CD4-positive, alpha-beta T cell (primary cell): ENCODE data around the gene NCDN. TPM values are rescaled to one million over a fixed set of nuclear protein-coding genes. Genes with fewer than 3 reads are reported as not detected.

Experiments used
- ATAC-seq: fragments of 200-7000 bp; cut with Tn5 transposase; one replicate; pipeline ENCODE4 v1.10.0; 2022; ENCODE audit warnings: mild to moderate bottlenecking; ENCODE audit not compliant: poor library complexity
- CTCF ChIA-PET: fragments of 350-600 bp; sonication (Branson Sonifier 250); formaldehyde crosslinking; loops from one replicate; lab custom pipeline; 2021; ENCODE audit warnings: antibody characterized with exemption, inconsistent platforms; lab: Charles Lee
- POLR2A ChIA-PET: fragments of 350-600 bp; sonication (Branson Sonifier 250); formaldehyde crosslinking; loops from one replicate; lab custom pipeline; 2021; ENCODE audit warnings: antibody characterized with exemption, inconsistent platforms; lab: Charles Lee
- DNase-seq, 14 experiments: peaks; one replicate each; pipeline ENCODE4 v3.0.0-alpha.2; 2013 to 2020; ENCODE audit warnings: mixed read lengths in 2 of 14
- H3K27ac ChIP-seq, 2 donors: one replicate each; pipeline versions ENCODE4 v1.5.1 to v1.7.0; 2013; ENCODE audit warnings: low read length in 2 of 2, low read depth in 1 of 2, mild to moderate bottlenecking in 1 of 2
- H3K27me3 ChIP-seq, 2 experiments: 1 replicate in 1 of 2; 2 replicates in 1 of 2; pipeline versions ENCODE4 v1.6.1 to v1.7.0; 2013; ENCODE audit warnings: low read length in 2 of 2, control low read depth in 1 of 2, mild to moderate bottlenecking in 1 of 2, moderate library complexity in 1 of 2; ENCODE audit not compliant: insufficient read depth in 2 of 2, control insufficient read depth in 1 of 2
- H3K36me3 ChIP-seq: one replicate; pipeline ENCODE4 v1.6.1; 2013; ENCODE audit warnings: low read length, control low read depth; ENCODE audit not compliant: insufficient read depth
- H3K4me1 ChIP-seq: one replicate; pipeline ENCODE4 v1.6.1; 2013; ENCODE audit warnings: low read length, control low read depth; ENCODE audit not compliant: insufficient read depth
- H3K4me3 ChIP-seq: one replicate; pipeline ENCODE4 v1.5.1; 2013; ENCODE audit warnings: mild to moderate bottlenecking, low read length, moderate library complexity
- H3K9me3 ChIP-seq, 2 experiments: 1 replicate in 1 of 2; 2 replicates in 1 of 2; pipeline versions ENCODE4 v1.6.1 to v1.7.0; 2013; ENCODE audit warnings: low read length in 2 of 2, mild to moderate bottlenecking in 2 of 2, control low read depth in 1 of 2, moderate library complexity in 1 of 2; ENCODE audit not compliant: control insufficient read depth in 1 of 2, insufficient read depth in 1 of 2
- H3K27ac Mint-ChIP-seq: one replicate; pipeline ENCODE4 v1.8.0; 2020; ENCODE audit warnings: mixed read lengths
- H3K27me3 Mint-ChIP-seq: one replicate; pipeline ENCODE4 v1.8.0; 2021; ENCODE audit warnings: mixed read lengths
- H3K36me3 Mint-ChIP-seq: one replicate; pipeline ENCODE4 v1.8.0; 2021; ENCODE audit warnings: low read depth, mixed read lengths
- H3K4me1 Mint-ChIP-seq: one replicate; pipeline ENCODE4 v1.8.0; 2021; ENCODE audit warnings: low read depth, mixed read lengths
- H3K4me3 Mint-ChIP-seq: one replicate; pipeline ENCODE4 v1.8.0; 2020; ENCODE audit warnings: mild to moderate bottlenecking, mixed read lengths
- H3K9me3 Mint-ChIP-seq: one replicate; pipeline ENCODE4 v1.8.0; 2020; ENCODE audit warnings: mixed read lengths
- intact Hi-C, 2 experiments: fragments of 100-400 bp; cut with DNase I in 1 of 2; cut with micrococcal nuclease in 1 of 2; formaldehyde crosslinking; loops; one replicate each; pipeline versions ENCODE4 v1.15.1 to v1.9.0; 2023 to 2025; cut with DNase I, micrococcal nuclease
- total RNA-seq, 174 experiments: library from RNA in 2 of 174; stranded (reverse) in 2 of 174; gene quantifications; one replicate each; pipeline ENCODE4 v1.2.3 and lab custom pipeline; 2021 to 2026
- TF ChIP-seq, protein P1 (sequence below): fragments of 200-600 bp; IDR thresholded peaks from one replicate; pipeline ENCODE4 v1.8.0; 2022; ENCODE audit warnings: antibody characterized with exemption, mild to moderate bottlenecking

The NCDN gene
- total RNA-seq, 2 experiments from 2014 or later, result 12.8 to 14.2 TPM

DNA sequence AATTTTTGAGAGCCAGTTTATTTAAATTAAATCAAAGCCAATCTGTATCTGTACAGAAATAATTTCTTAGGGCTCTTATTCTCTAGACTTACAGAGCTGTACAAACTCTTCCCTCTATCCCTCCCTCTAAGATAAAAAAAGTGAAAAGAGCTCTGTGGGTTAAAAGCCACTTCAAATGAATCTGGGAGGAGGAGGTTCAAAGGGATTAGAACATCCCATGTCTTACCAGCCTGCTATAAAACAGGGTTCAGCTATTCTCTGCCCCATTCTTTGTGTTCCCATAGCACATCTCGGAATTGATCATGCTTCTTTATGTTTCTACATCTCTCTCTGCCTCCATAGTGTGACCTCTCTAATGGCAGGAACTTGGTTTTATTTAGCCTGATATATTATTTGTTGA lies 19.8 kb upstream of the NCDN start:
- DNase-seq (peak in 1 of 14 experiments; percentile 17), ATAC-seq (no peak)
- POLR2A ChIA-PET, result interaction anchor here (0.8 to 4.0 kb wide), 7 partner anchors 19 to 231 kb away, joined by 3 to 53 read pairs (median 4); partner anchors contain the start of genes KIAA0319L and NCDN
- H3K36me3 ChIP-seq, result peaks cover 9% of the 10 kb centered on the region
- peaks cover 33% of the 10 kb centered on the region for H3K36me3 Mint-ChIP-seq
- CTCF ChIA-PET, result interaction anchor here (0.7 to 2.3 kb wide), 5 partner anchors 12 to 87 kb away, joined by 3 to 15 read pairs (median 6); no protein-coding TSS in a partner anchor
- peaks cover 45% of the 10 kb centered on the region for H3K4me1 ChIP-seq
- H3K4me3 Mint-ChIP-seq, result peak overlapping the region; percentile 37
- TF ChIP-seq, protein P1, sequence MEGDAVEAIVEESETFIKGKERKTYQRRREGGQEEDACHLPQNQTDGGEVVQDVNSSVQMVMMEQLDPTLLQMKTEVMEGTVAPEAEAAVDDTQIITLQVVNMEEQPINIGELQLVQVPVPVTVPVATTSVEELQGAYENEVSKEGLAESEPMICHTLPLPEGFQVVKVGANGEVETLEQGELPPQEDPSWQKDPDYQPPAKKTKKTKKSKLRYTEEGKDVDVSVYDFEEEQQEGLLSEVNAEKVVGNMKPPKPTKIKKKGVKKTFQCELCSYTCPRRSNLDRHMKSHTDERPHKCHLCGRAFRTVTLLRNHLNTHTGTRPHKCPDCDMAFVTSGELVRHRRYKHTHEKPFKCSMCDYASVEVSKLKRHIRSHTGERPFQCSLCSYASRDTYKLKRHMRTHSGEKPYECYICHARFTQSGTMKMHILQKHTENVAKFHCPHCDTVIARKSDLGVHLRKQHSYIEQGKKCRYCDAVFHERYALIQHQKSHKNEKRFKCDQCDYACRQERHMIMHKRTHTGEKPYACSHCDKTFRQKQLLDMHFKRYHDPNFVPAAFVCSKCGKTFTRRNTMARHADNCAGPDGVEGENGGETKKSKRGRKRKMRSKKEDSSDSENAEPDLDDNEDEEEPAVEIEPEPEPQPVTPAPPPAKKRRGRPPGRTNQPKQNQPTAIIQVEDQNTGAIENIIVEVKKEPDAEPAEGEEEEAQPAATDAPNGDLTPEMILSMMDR, result no peak
- H3K4me3 ChIP-seq, result no peak overlapping the region
- intact Hi-C loops, result no loop called here
- no peaks in the 10 kb centered on the region for H3K9me3 ChIP-seq
- no peaks in the 10 kb centered on the region for H3K27me3 ChIP-seq
- no peaks in the 10 kb centered on the region for H3K9me3 Mint-ChIP-seq
- H3K4me1 Mint-ChIP-seq, result peaks cover 90% of the 10 kb centered on the region
- no peaks in the 10 kb centered on the region for H3K27me3 Mint-ChIP-seq
- peak overlapping the region; percentile 59 to 64 for H3K27ac ChIP-seq
- H3K27ac Mint-ChIP-seq, result peak overlapping the region; percentile 97

GRCh38 chr1:35539073-35539823 lies 18.4 kb upstream of the NCDN start:
- intact Hi-C loops, result loop anchor here in 1 of 2 experiments (1.0 kb wide), 1 partner anchor 32 kb away; no protein-coding TSS in a partner anchor
- Mint-ChIP-seq H3K27ac (peak overlapping the region; percentile 97), H3K4me3 (peak overlapping the region; percentile 87), H3K27me3 (no peaks in the 10 kb centered on the region), H3K36me3 (peaks cover 31% of the 10 kb centered on the region), H3K9me3 (no peaks in the 10 kb centered on the region), H3K4me1 (peaks cover 89% of the 10 kb centered on the region)
- H3K27me3 ChIP-seq, result no peaks in the 10 kb centered on the region
- ChIA-PET POLR2A (interaction anchor here (0.8 to 4.0 kb wide), 9 partner anchors 16 to 392 kb away, joined by 3 to 53 read pairs (median 5); partner anchors contain the start of genes AGO3, KIAA0319L and NCDN), CTCF (interaction anchor here (1.0 to 2.3 kb wide), 4 partner anchors 25 to 88 kb away, joined by 3 to 10 read pairs (median 6); no protein-coding TSS in a partner anchor)
- H3K4me3 ChIP-seq, result peak overlapping the region; percentile 9
- peaks cover 6% of the 10 kb centered on the region for H3K36me3 ChIP-seq
- TF ChIP-seq, protein P1, result no peak
- peak overlapping the region; percentile 59 to 64 for H3K27ac ChIP-seq
- H3K9me3 ChIP-seq, result no peaks in the 10 kb centered on the region
- peaks cover 45% of the 10 kb centered on the region for H3K4me1 ChIP-seq
- peak; percentile 91 for ATAC-seq
- peak in 11 of 14 experiments; percentile 20 to 83 (median 45) for DNase-seq

GRCh38 chr1:35539824-35540261 lies 17.8 kb upstream of the NCDN start:
- Mint-ChIP-seq H3K4me1 (peaks cover 93% of the 10 kb centered on the region), H3K4me3 (peak overlapping the region; percentile 87), H3K36me3 (peaks cover 32% of the 10 kb centered on the region), H3K27ac (peak overlapping the region; percentile 97), H3K27me3 (no peaks in the 10 kb centered on the region), H3K9me3 (no peaks in the 10 kb centered on the region)
- Histone ChIP-seq H3K27me3 (no peaks in the 10 kb centered on the region), H3K4me1 (peaks cover 48% of the 10 kb centered on the region), H3K36me3 (peaks cover 9% of the 10 kb centered on the region), H3K27ac (peak overlapping the region; percentile 59 to 64), H3K4me3 (no peak overlapping the region), H3K9me3 (no peaks in the 10 kb centered on the region)
- intact Hi-C loops, result loop anchor here in 1 of 2 experiments (1.0 kb wide), 1 partner anchor 33 kb away; no protein-coding TSS in a partner anchor
- CTCF ChIA-PET, result interaction anchor here (0.5 to 2.3 kb wide), 4 partner anchors 25 to 88 kb away, joined by 3 to 10 read pairs (median 4); no protein-coding TSS in a partner anchor
- POLR2A ChIA-PET, result interaction anchor here (0.8 to 4.0 kb wide), 6 partner anchors 17 to 88 kb away, joined by 3 to 53 read pairs (median 12); partner anchors contain the start of genes KIAA0319L and NCDN
- TF ChIP-seq, protein P1, result no peak
- DNase-seq (peak in 2 of 14 experiments; percentile 33 to 34), ATAC-seq (no peak)
